Endothelial cell of umbilical vein (primary cell): Measurements from ENCODE around the gene METTL18. TPM values are rescaled to one million over a fixed set of nuclear protein-coding genes. Genes with fewer than 3 reads are reported as not detected.

Experiments
- BruUV-seq: library from RNA; stranded (reverse); fragments of 400-500 nt; replicated peaks from 2 replicates; lab custom pipeline; 2021; lab: Mats Ljungman, UMichigan
- CTCF ChIA-PET: fragments of 300-600, 350-600 bp; sonication (Branson Sonifier 250); formaldehyde crosslinking; loops from one replicate; lab custom pipeline; 2021; ENCODE audit warnings: antibody characterized with exemption, inconsistent platforms; lab: Charles Lee
- POLR2A ChIA-PET: fragments of 300-600, 350-600 bp; sonication (Branson Sonifier 250); formaldehyde crosslinking; loops from one replicate; lab custom pipeline; 2021; ENCODE audit warnings: antibody characterized with exemption, inconsistent platforms; lab: Charles Lee
- DNase-seq: peaks from one replicate; pipeline ENCODE4 v3.0.0-alpha.2; 2011; ENCODE audit warnings: low read depth, low spot score
- FAIRE-seq: peaks from 2 replicates; lab custom pipeline; 2011; peaks lifted over from hg19 to GRCh38; lab: Jason Lieb, UNC
- H2AFZ ChIP-seq: 2 replicates; pipeline ENCODE4 v1.6.0; 2012; ENCODE audit warnings: low read depth, low read length, control low read depth, inconsistent platforms
- H3K27ac ChIP-seq: 2 replicates; pipeline ENCODE4 v1.5.1; 2011; ENCODE audit warnings: low read depth, mild to moderate bottlenecking, control low read depth, low read length, moderate library complexity; ENCODE audit not compliant: insufficient read depth
- H3K27me3 ChIP-seq, 2 experiments: 2 replicates each; pipeline versions ENCODE4 v1.6.0 to v1.6.1; 2011; ENCODE audit warnings: low read length in 2 of 2, mixed read lengths in 1 of 2; ENCODE audit not compliant: control insufficient read depth in 2 of 2, insufficient read depth in 2 of 2
- H3K36me3 ChIP-seq, 2 experiments: 2 replicates in 1 of 2; 3 replicates in 1 of 2; pipeline ENCODE4 v1.5.1; 2011; ENCODE audit warnings: low read length in 2 of 2, mild to moderate bottlenecking in 1 of 2, moderate library complexity in 1 of 2; ENCODE audit not compliant: control insufficient read depth in 2 of 2, insufficient read depth in 2 of 2; ENCODE audit errors: extremely low read depth in 1 of 2
- H3K4me1 ChIP-seq: 3 replicates; pipeline ENCODE4 v1.5.1; 2011; ENCODE audit warnings: mild to moderate bottlenecking, low read length; ENCODE audit not compliant: control insufficient read depth, insufficient read depth; ENCODE audit errors: extremely low read depth
- H3K4me2 ChIP-seq: 2 replicates; pipeline ENCODE4 v1.6.1; 2011; ENCODE audit warnings: low read length, control low read depth, mixed read lengths; ENCODE audit not compliant: insufficient read depth
- H3K4me3 ChIP-seq, 3 experiments: fragments of 200-600 bp in 1 of 3; sonication (generic), shearing (Covaris generic) in 1 of 3; replicated peaks in 1 of 3; 2 replicates each; pipeline ENCODE4 v1.5.1; 2011 to 2016; ENCODE audit warnings: control low read depth in 3 of 3, low read length in 3 of 3, mild to moderate bottlenecking in 2 of 3, inconsistent platforms in 1 of 3, low read depth in 1 of 3, moderate library complexity in 1 of 3; ENCODE audit not compliant: insufficient read depth in 1 of 3
- H3K79me2 ChIP-seq: 2 replicates; pipeline ENCODE4 v1.6.0; 2012; ENCODE audit warnings: low read length, inconsistent platforms; ENCODE audit not compliant: control insufficient read depth, insufficient read depth
- H3K9ac ChIP-seq: replicated peaks from 2 replicates; pipeline ENCODE3; 2011; ENCODE audit warnings: low read length, control low read depth; ENCODE audit not compliant: insufficient read depth; ENCODE audit errors: extremely low read depth
- H3K9me1 ChIP-seq: replicated peaks from 3 replicates; pipeline ENCODE4 v1.6.0; 2011; ENCODE audit warnings: mild to moderate bottlenecking, low read length; ENCODE audit not compliant: control insufficient read depth, insufficient read depth; ENCODE audit errors: extremely low read depth
- H3K9me3 ChIP-seq: replicated peaks from 2 replicates; pipeline ENCODE4 v1.5.1; 2012; ENCODE audit warnings: low read length, inconsistent platforms; ENCODE audit not compliant: control insufficient read depth, insufficient read depth
- H4K20me1 ChIP-seq: replicated peaks from 2 replicates; pipeline ENCODE3; 2011; ENCODE audit warnings: mild to moderate bottlenecking, low read length; ENCODE audit not compliant: control insufficient read depth, insufficient read depth; ENCODE audit errors: extremely low read depth
- CTCF ChIP-seq, 2 donors: IDR thresholded peaks; 1 replicate in 1 of 2; 2 replicates in 1 of 2; pipeline ENCODE4 v1.5.1; 2011; ENCODE audit warnings: low read length in 2 of 2, mild to moderate bottlenecking in 2 of 2, moderate library complexity in 2 of 2, control low read depth in 1 of 2, inconsistent platforms in 1 of 2, low read depth in 1 of 2; ENCODE audit not compliant: insufficient read depth in 1 of 2; ENCODE audit errors: extremely low read depth in 1 of 2
- EZH2 ChIP-seq: IDR thresholded peaks from 2 replicates; pipeline ENCODE4 v1.6.1; 2012; ENCODE audit warnings: borderline replicate concordance, low read depth, mild to moderate bottlenecking, moderate library complexity, low read length, inconsistent platforms; ENCODE audit not compliant: severe bottlenecking
- FOS ChIP-seq: IDR thresholded peaks from 2 replicates; pipeline ENCODE4 v1.6.1; 2011; ENCODE audit warnings: mild to moderate bottlenecking, low read length, moderate library complexity, borderline replicate concordance; ENCODE audit not compliant: insufficient read depth
- GATA2 ChIP-seq: IDR thresholded peaks from 2 replicates; pipeline ENCODE4 v1.7.0; 2011; ENCODE audit warnings: low read depth, mild to moderate bottlenecking, moderate library complexity, mixed read lengths, low read length; ENCODE audit not compliant: insufficient read length, insufficient read depth
- JUN ChIP-seq: IDR thresholded peaks from 2 replicates; pipeline ENCODE4 v1.6.1; 2011; ENCODE audit warnings: borderline replicate concordance, low read depth; ENCODE audit not compliant: insufficient read length, insufficient read depth
- MAX ChIP-seq: IDR thresholded peaks from 2 replicates; pipeline ENCODE4 v1.6.1; 2011; ENCODE audit not compliant: insufficient read depth, insufficient read length
- MYC ChIP-seq: IDR thresholded peaks from one replicate; pipeline ENCODE4 v1.6.1; 2011; ENCODE audit warnings: mild to moderate bottlenecking, low read depth, low read length
- POLR2A ChIP-seq: IDR thresholded peaks from 2 replicates; pipeline ENCODE4 v1.6.1; 2012; ENCODE audit warnings: low read depth, mild to moderate bottlenecking, control low read depth, low read length
- POLR2AphosphoS5 ChIP-seq: IDR thresholded peaks from 2 replicates; pipeline ENCODE4 v1.6.1; 2012; ENCODE audit warnings: low read depth, mild to moderate bottlenecking, control low read depth, low read length, moderate library complexity; ENCODE audit not compliant: insufficient read depth
- dilution Hi-C: fragments of 300-500 bp; cut with MboI; formaldehyde crosslinking; loops from one replicate; pipeline ENCODE4 v1.15.0; 2019; ENCODE audit warnings: low sequenced_read_pairs; ENCODE audit not compliant: extremely low pct_ligation_motif_present
- intact Hi-C: fragments of 100-400 bp; cut with micrococcal nuclease; formaldehyde crosslinking; loops from one replicate; pipeline ENCODE4 v1.10.0; 2022
- polyA plus RNA-seq, 4 experiments: library from polyadenylated mRNA; depleted of rRNA in 3 of 4; stranded (reverse) in 3 of 4; unstranded in 1 of 4; fragments of >200 nt; gene quantifications; 2 replicates each; pipeline versions ENCODE4 v1.2.1 to v1.2.3, GENCODE V29; 2011 to 2012; ENCODE audit warnings: missing spikeins in 1 of 4
- total RNA-seq: library from RNA; stranded (reverse); gene quantifications from 2 replicates; pipeline ENCODE4 v1.2.3, GENCODE V29; 2021

The METTL18 gene
- total and polyA plus RNA-seq, 2 donors (not counting 3 experiments of a cell fraction or from before 2014, with no cell fraction given) = 1.1 to 6.6 TPM

GRCh38 chr1:169793730-169794129 is 977 bp downstream of the METTL18 start:
- Histone ChIP-seq H3K27me3 (peaks cover 0 to 3% of the 10 kb centered on the region in 2 experiments), H4K20me1 (no peaks in the 10 kb centered on the region), H3K4me1 (peaks cover 11% of the 10 kb centered on the region), H3K9me1 (no peaks in the 10 kb centered on the region), H3K9me3 (no peaks in the 10 kb centered on the region), H3K4me3 (peak overlapping the region; percentile 29 to 92 (median 77)), H2AFZ (peak overlapping the region; percentile 75), H3K36me3 (no peaks in the 10 kb centered on the region), H3K79me2 (peaks cover 17% of the 10 kb centered on the region), H3K9ac (peak overlapping the region; percentile 88), H3K4me2 (peak overlapping the region; percentile 90), H3K27ac (no peak overlapping the region)
- TF ChIP-seq POLR2AphosphoS5 (no peak), GATA2 (no peak), MYC (no peak), EZH2 (no peak), CTCF (IDR thresholded peaks at IDR 0.05; ENCODE audit: extremely low read depth in 1 of 2, insufficient read depth in 1 of 2, low read depth in 1 of 2, low read length in 2 of 2) (no peak), MAX (no peak), POLR2A (no peak), FOS (no peak), JUN (no peak)
- intact Hi-C loops = loop anchor here (1.0 to 10.0 kb wide), 5 partner anchors 53 to 679 kb away; partner anchors contain the start of genes BLZF1, NME7 and SCYL3
- DNase-seq (no peak), FAIRE-seq (no peak)
- no TSS peak for BruUV-seq
- ChIA-PET POLR2A (interaction anchor here (0.6 kb wide), 1 partner anchor 158 kb away, joined by 3 read pairs; no protein-coding TSS in a partner anchor), CTCF (interaction anchor here (0.8 to 1.2 kb wide), 2 partner anchors 16 to 191 kb away, joined by 3 to 4 read pairs; no protein-coding TSS in a partner anchor)
- dilution Hi-C loops = no loop called here
